ENCODE results near the gene ISOC2. TPM values are rescaled to one million over a fixed set of nuclear protein-coding genes. Genes with fewer than 3 reads are reported as not detected.

The ISOC2 gene
- total RNA-seq, 1 donor from 2014 or later = 36.6 TPM

- TF ChIP-seq CTCF (IDR thresholded peaks at IDR 0.05; ENCODE audit: unreplicated experiment) = no peak
- DNase-seq (ENCODE audit: low spot score, unreplicated experiment) = no peak
- H3K27ac Mint-ChIP-seq = no peak overlapping the region
- peaks cover 24% of the 10 kb centered on the region for H3K27me3 Mint-ChIP-seq
- no peak overlapping the region for H3K4me3 Mint-ChIP-seq (ENCODE audit: low read depth)
- no peaks in the 10 kb centered on the region for H3K9me3 Mint-ChIP-seq (ENCODE audit: low read depth)
- peaks cover 7% of the 10 kb centered on the region for H3K4me1 Mint-ChIP-seq (ENCODE audit: low read depth)
- no peaks in the 10 kb centered on the region for H3K36me3 Mint-ChIP-seq (ENCODE audit: insufficient read depth)
Observed at GRCh38 chr19:55465460-55466240, 4.2 kb upstream of the ISOC2 start.

- no peak within 1 kb of the TSS for H3K4me3 Mint-ChIP-seq (ENCODE audit: low read depth)
- H3K27me3 Mint-ChIP-seq = peaks cover 24% of the 10 kb centered on the region
- no peaks in the 10 kb centered on the region for H3K9me3 Mint-ChIP-seq (ENCODE audit: low read depth)
- peaks cover 17% of the 10 kb centered on the region for H3K4me1 Mint-ChIP-seq (ENCODE audit: low read depth)
- DNase-seq (ENCODE audit: low spot score, unreplicated experiment) = no peak
- H3K36me3 Mint-ChIP-seq (ENCODE audit: insufficient read depth) = no peaks in the 10 kb centered on the region
- no peak within 1 kb of the TSS for H3K27ac Mint-ChIP-seq
- no peak for TF ChIP-seq CTCF (IDR thresholded peaks at IDR 0.05; ENCODE audit: unreplicated experiment)
Observed at GRCh38 chr19:55464662-55465054, 3.2 kb upstream of the ISOC2 start, which contains the start of gene C19orf85. C19orf85 (minus strand) TSS chr19:55464751; CDS start chr19:55464554, 197 bp downstream.

GRCh38 chr19:55464039-55464661, 2.7 kb upstream of the ISOC2 start:
- H3K27ac Mint-ChIP-seq = no peak overlapping the region
- H3K36me3 Mint-ChIP-seq (ENCODE audit: insufficient read depth) = no peaks in the 10 kb centered on the region
- peaks cover 24% of the 10 kb centered on the region for H3K27me3 Mint-ChIP-seq
- TF ChIP-seq CTCF (IDR thresholded peaks at IDR 0.05; ENCODE audit: unreplicated experiment) = no peak
- DNase-seq (ENCODE audit: low spot score, unreplicated experiment) = no peak
- no peak overlapping the region for H3K4me3 Mint-ChIP-seq (ENCODE audit: low read depth)
- H3K9me3 Mint-ChIP-seq (ENCODE audit: low read depth) = no peaks in the 10 kb centered on the region
- H3K4me1 Mint-ChIP-seq (ENCODE audit: low read depth) = peaks cover 18% of the 10 kb centered on the region

- H3K4me3 Mint-ChIP-seq (ENCODE audit: low read depth) = no peak overlapping the region
- TF ChIP-seq CTCF (IDR thresholded peaks at IDR 0.05; ENCODE audit: unreplicated experiment) = no peak
- H3K27ac Mint-ChIP-seq = no peak overlapping the region
- DNase-seq (ENCODE audit: low spot score, unreplicated experiment) = no peak
- no peaks in the 10 kb centered on the region for H3K36me3 Mint-ChIP-seq (ENCODE audit: insufficient read depth)
- peaks cover 18% of the 10 kb centered on the region for H3K4me1 Mint-ChIP-seq (ENCODE audit: low read depth)
- H3K27me3 Mint-ChIP-seq = peaks cover 24% of the 10 kb centered on the region
- no peaks in the 10 kb centered on the region for H3K9me3 Mint-ChIP-seq (ENCODE audit: low read depth)
Observed at GRCh38 chr19:55463583-55464031, 2.2 kb upstream of the ISOC2 start.

GRCh38 chr19:55462722-55463121, 1.3 kb upstream of the ISOC2 start:
- H3K4me3 Mint-ChIP-seq (ENCODE audit: low read depth) = no peak overlapping the region
- DNase-seq (ENCODE audit: low spot score, unreplicated experiment) = no peak
- H3K27me3 Mint-ChIP-seq = peaks cover 21% of the 10 kb centered on the region
- no peak for TF ChIP-seq CTCF (IDR thresholded peaks at IDR 0.05; ENCODE audit: unreplicated experiment)
- no peaks in the 10 kb centered on the region for H3K36me3 Mint-ChIP-seq (ENCODE audit: insufficient read depth)
- H3K9me3 Mint-ChIP-seq (ENCODE audit: low read depth) = no peaks in the 10 kb centered on the region
- peaks cover 18% of the 10 kb centered on the region for H3K4me1 Mint-ChIP-seq (ENCODE audit: low read depth)
- no peak overlapping the region for H3K27ac Mint-ChIP-seq
